ENCODE results near the gene ARHGAP18. TPM values are rescaled to one million over a fixed set of nuclear protein-coding genes. Genes with fewer than 3 reads are reported as not detected.

Gene ARHGAP18
- total and polyA plus RNA-seq, 2 of the 13 experiments (the other 11 are each of a cell fraction or from before 2014, with no cell fraction given): 58.2 to 115 TPM

DNA sequence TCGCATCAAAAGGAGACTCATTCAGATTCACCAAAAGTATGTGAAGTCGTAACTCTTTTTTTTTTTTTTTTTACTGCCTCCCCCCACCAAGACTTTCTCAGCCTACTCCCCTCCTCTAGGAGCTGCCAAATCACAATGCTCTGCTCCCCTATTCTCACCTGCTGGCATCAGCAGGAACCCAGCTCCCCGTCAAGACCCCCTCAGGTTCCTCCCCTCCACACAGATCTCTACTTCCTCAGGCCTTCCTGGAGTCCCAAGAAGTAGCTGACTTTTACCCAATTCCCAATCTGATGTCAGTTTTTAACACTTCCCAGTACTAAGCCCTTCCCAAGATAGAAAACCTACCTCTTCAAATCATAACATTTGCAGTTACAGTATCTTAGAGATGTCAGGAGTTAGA, 39.3 kb downstream of the ARHGAP18 start:
- ChIA-PET CTCF (ENCODE audit: low intra/inter-chr PET ratio, low total read pairs) (interaction anchor here (1.1 kb wide), 1 partner anchor 59 kb away, joined by 3 read pairs; no protein-coding TSS in a partner anchor), POLR2A (interaction anchor here (0.6 to 1.4 kb wide), 2 partner anchors 10 to 47 kb away, joined by 3 to 4 read pairs; no protein-coding TSS in a partner anchor)
- no peak for DNase-seq (ENCODE audit: low spot score)
- intact Hi-C loops (cut with micrococcal nuclease; ENCODE audit: unreplicated experiment) (no loop called here), in situ Hi-C loops (cut with HindIII; ENCODE audit: extremely low pct_ligation_motif_present, low pct_unique_long_range_greater_than_20kb) (no loop called here)
- no peak overlapping the region for H3K4me2 ChIP-seq (ENCODE audit: low read depth, low read length)
- H3K4me1 ChIP-seq (ENCODE audit: insufficient read depth, low read length): peaks cover 74% of the 10 kb centered on the region
- no peak overlapping the region for H3K9ac ChIP-seq (ENCODE audit: insufficient read depth, low read depth, low read length)
- peaks cover 2 to 41% of the 10 kb centered on the region in 2 experiments for H3K36me3 ChIP-seq (replicated peaks in 1 of 2; ENCODE audit: control insufficient read depth in 1 of 2, insufficient read depth in 2 of 2, low read length in 2 of 2)
- WGBS (ENCODE audit: low lambda C conversion rate): 99% methylated on average over 3 of the region's 3 CpGs
- no peak overlapping the region for H2AFZ ChIP-seq (ENCODE audit: low read length)
- FAIRE-seq: no peak
- ATAC-seq: no peak
- no peaks in the 10 kb centered on the region for H3K9me3 ChIP-seq (ENCODE audit: low read length)
- peaks cover 95% of the 10 kb centered on the region for H3K79me2 ChIP-seq (ENCODE audit: insufficient read depth, low read length)
- no peak overlapping the region for H3K4me3 ChIP-seq (replicated peaks in 1 of 3; ENCODE audit: insufficient read depth in 1 of 3, low read depth in 2 of 3, low read length in 3 of 3)
- no peak overlapping the region for H3K27ac ChIP-seq (ENCODE audit: extremely low read length, insufficient read depth, low read length)
- peaks cover 3% of the 10 kb centered on the region; the same call in 1 of the 2 replicates for H4K20me1 ChIP-seq (ENCODE audit: insufficient read depth, low read length)
- no TSS peak for BruUV-seq (replicated peaks)
- TF ChIP-seq RBM22 (optimal IDR thresholded peaks at IDR 0.05; ENCODE audit: low read length) (peak; percentile 74), ZNF790 (CRISPR knock-in tag; IDR thresholded peaks at IDR 0.05; ENCODE audit: borderline replicate concordance) (no peak)
- no peaks in the 10 kb centered on the region for H3K27me3 ChIP-seq (ENCODE audit: control insufficient read depth in 1 of 2, insufficient read depth in 2 of 2, low read length in 2 of 2)

GRCh38 chr6:129667621-129668020, 42.4 kb downstream of the ARHGAP18 start:
- H3K4me2 ChIP-seq (ENCODE audit: low read depth, low read length): no peak overlapping the region
- no TSS peak for BruUV-seq (replicated peaks)
- H4K20me1 ChIP-seq (ENCODE audit: insufficient read depth, low read length): peaks cover 10% of the 10 kb centered on the region
- DNase-seq (ENCODE audit: low spot score): no peak
- H3K9ac ChIP-seq (ENCODE audit: insufficient read depth, low read depth, low read length): no peak overlapping the region
- no peak overlapping the region for H2AFZ ChIP-seq (ENCODE audit: low read length)
- POLR2A ChIA-PET: interaction anchor here (1.4 kb wide), 1 partner anchor 42 kb away, joined by 3 read pairs; the partner anchor contains the start of gene ARHGAP18
- H3K27ac ChIP-seq (ENCODE audit: extremely low read length, insufficient read depth, low read length): no peak overlapping the region
- H3K27me3 ChIP-seq (ENCODE audit: control insufficient read depth in 1 of 2, insufficient read depth in 2 of 2, low read length in 2 of 2): no peaks in the 10 kb centered on the region
- intact Hi-C loops (cut with micrococcal nuclease; ENCODE audit: unreplicated experiment): loop anchor here (1.0 to 2.0 kb wide), 2 partner anchors 63 to 69 kb away; no protein-coding TSS in a partner anchor
- peaks cover 96% of the 10 kb centered on the region for H3K79me2 ChIP-seq (ENCODE audit: insufficient read depth, low read length)
- peaks cover 2 to 34% of the 10 kb centered on the region in 2 experiments for H3K36me3 ChIP-seq (replicated peaks in 1 of 2; ENCODE audit: control insufficient read depth in 1 of 2, insufficient read depth in 2 of 2, low read length in 2 of 2)
- ATAC-seq: no peak
- no peak overlapping the region for H3K4me3 ChIP-seq (replicated peaks in 1 of 3; ENCODE audit: insufficient read depth in 1 of 3, low read depth in 2 of 3, low read length in 3 of 3)
- H3K4me1 ChIP-seq (ENCODE audit: insufficient read depth, low read length): peaks cover 73% of the 10 kb centered on the region
- CTCF ChIA-PET (ENCODE audit: low intra/inter-chr PET ratio, low total read pairs): no interaction called here
- TF ChIP-seq SOX13 (IDR thresholded peaks at IDR 0.05) (no peak), SOX13 (CRISPR knock-in tag; conservative IDR thresholded peaks at IDR 0.05 in 1 of 2, IDR thresholded peaks at IDR 0.05 in 1 of 2) (peak in 1 of 2 experiments; percentile 70; a peak in 2 of 4 replicates), SOX5 (CRISPR knock-in tag; IDR thresholded peaks at IDR 0.05; ENCODE audit: borderline replicate concordance) (0 out of 2 replicates have a peak, but pooled peaks have one; percentile 14)
- TF ChIP-seq, protein P1, sequence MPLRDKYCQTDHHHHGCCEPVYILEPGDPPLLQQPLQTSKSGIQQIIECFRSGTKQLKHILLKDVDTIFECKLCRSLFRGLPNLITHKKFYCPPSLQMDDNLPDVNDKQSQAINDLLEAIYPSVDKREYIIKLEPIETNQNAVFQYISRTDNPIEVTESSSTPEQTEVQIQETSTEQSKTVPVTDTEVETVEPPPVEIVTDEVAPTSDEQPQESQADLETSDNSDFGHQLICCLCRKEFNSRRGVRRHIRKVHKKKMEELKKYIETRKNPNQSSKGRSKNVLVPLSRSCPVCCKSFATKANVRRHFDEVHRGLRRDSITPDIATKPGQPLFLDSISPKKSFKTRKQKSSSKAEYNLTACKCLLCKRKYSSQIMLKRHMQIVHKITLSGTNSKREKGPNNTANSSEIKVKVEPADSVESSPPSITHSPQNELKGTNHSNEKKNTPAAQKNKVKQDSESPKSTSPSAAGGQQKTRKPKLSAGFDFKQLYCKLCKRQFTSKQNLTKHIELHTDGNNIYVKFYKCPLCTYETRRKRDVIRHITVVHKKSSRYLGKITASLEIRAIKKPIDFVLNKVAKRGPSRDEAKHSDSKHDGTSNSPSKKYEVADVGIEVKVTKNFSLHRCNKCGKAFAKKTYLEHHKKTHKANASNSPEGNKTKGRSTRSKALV (CRISPR knock-in tag; IDR thresholded peaks at IDR 0.05): no peak
- no peak for FAIRE-seq
- in situ Hi-C loops (cut with HindIII; ENCODE audit: extremely low pct_ligation_motif_present, low pct_unique_long_range_greater_than_20kb): no loop called here
- H3K9me3 ChIP-seq (ENCODE audit: low read length): no peaks in the 10 kb centered on the region
